GM23248 (cell line): ENCODE measurements around the gene KANK4. TPM values are rescaled to one million over a fixed set of nuclear protein-coding genes. Genes with fewer than 3 reads are reported as not detected.

Experiments
- DNase-seq: peaks from one replicate; pipeline ENCODE4 v3.0.0-alpha.2; 2015
- H2AFZ ChIP-seq: fragments of 200-600 bp; sonication (generic); 2 replicates; pipeline ENCODE4 v1.6.1; 2016; ENCODE audit warnings: antibody characterized with exemption
- H3F3A ChIP-seq: fragments of 200-600 bp; sonication (generic); 2 replicates; pipeline ENCODE4 v1.6.1; 2016; ENCODE audit warnings: mild to moderate bottlenecking, antibody characterized with exemption, mixed run types; ENCODE audit not compliant: insufficient read depth
- H3K27ac ChIP-seq: fragments of 200-600 bp; sonication (generic); 2 replicates; pipeline ENCODE4 v1.5.1; 2016; ENCODE audit warnings: mild to moderate bottlenecking
- H3K27me3 ChIP-seq: fragments of 200-600 bp; sonication (generic); replicated peaks from 2 replicates; pipeline ENCODE4 v1.6.1; 2016; ENCODE audit warnings: mild to moderate bottlenecking; ENCODE audit not compliant: insufficient read depth
- H3K36me3 ChIP-seq: fragments of 200-600 bp; sonication (generic); 2 replicates; pipeline ENCODE4 v1.6.1; 2016; ENCODE audit warnings: low read depth, mild to moderate bottlenecking
- H3K4me1 ChIP-seq: fragments of 200-600 bp; sonication (generic); 2 replicates; pipeline ENCODE4 v1.6.1; 2016; ENCODE audit warnings: mild to moderate bottlenecking; ENCODE audit not compliant: insufficient read depth
- H3K4me2 ChIP-seq: fragments of 200-600 bp; sonication (generic); one replicate; pipeline ENCODE4 v1.6.1; 2016; ENCODE audit warnings: mild to moderate bottlenecking; ENCODE audit not compliant: unreplicated experiment
- H3K4me3 ChIP-seq: fragments of 200-600 bp; sonication (generic); 2 replicates; pipeline ENCODE4 v1.5.1; 2016; ENCODE audit warnings: mild to moderate bottlenecking
- H3K79me2 ChIP-seq: fragments of 200-600 bp; sonication (generic); 2 replicates; pipeline ENCODE4 v1.6.1; 2016; ENCODE audit warnings: mild to moderate bottlenecking; ENCODE audit not compliant: insufficient read depth
- H3K9ac ChIP-seq: fragments of 200-600 bp; sonication (generic); 2 replicates; pipeline ENCODE4 v1.6.1; 2016; ENCODE audit warnings: mild to moderate bottlenecking
- H3K9me2 ChIP-seq: fragments of 200-600 bp; sonication (generic); 2 replicates; pipeline ENCODE4 v1.6.1; 2016; ENCODE audit warnings: mixed run types, mild to moderate bottlenecking, moderate library complexity; ENCODE audit not compliant: insufficient read depth
- H3K9me3 ChIP-seq: fragments of 200-600 bp; sonication (generic); one replicate; pipeline ENCODE4 v1.6.1; 2017; ENCODE audit warnings: low read depth
- H4K20me1 ChIP-seq: fragments of 200-600 bp; sonication (generic); 2 replicates; pipeline ENCODE4 v1.6.0; 2016; ENCODE audit not compliant: insufficient read depth
- EZH2 ChIP-seq: fragments of 200-600 bp; sonication (generic); IDR thresholded peaks from 2 replicates; pipeline ENCODE4 v1.6.1; 2018; ENCODE audit warnings: antibody characterized with exemption, mild to moderate bottlenecking; ENCODE audit not compliant: insufficient read depth, poor library complexity, severe bottlenecking
- EZH2phosphoT487 ChIP-seq: fragments of 200-600 bp; sonication (generic); IDR thresholded peaks from 2 replicates; pipeline ENCODE4 v1.6.1; 2018; ENCODE audit warnings: antibody characterized with exemption, moderate library complexity, mild to moderate bottlenecking, low read depth; ENCODE audit not compliant: insufficient read depth
- WGBS, 2 experiments: methylation state at CpG; one replicate each; pipeline ENCODE4 v1.1.6; 2015 to 2017; ENCODE audit warnings: low lambda C conversion rate in 2 of 2, low coverage in 1 of 2; ENCODE audit errors: missing lambda C conversion rate in 2 of 2; 5-methylcytosine and 5-hydroxymethylcytosine counted together
- in situ Hi-C: fragments of 300-500 bp; cut with MboI; formaldehyde crosslinking; loops from 2 replicates; pipeline ENCODE4 v1.15.0; 2020
- polyA plus RNA-seq: library from polyadenylated mRNA; unstranded; fragments of >200 nt; fragmentation: Nextera tagmentation; extraction: Ambion mirVana; gene quantifications from 2 replicates; pipeline ENCODE4 v1.2.1, GENCODE V29; 2016
- total RNA-seq: library from RNA; depleted of rRNA; stranded (reverse); fragments of >200 nt; shearing (Covaris generic); gene quantifications from 2 replicates; pipeline ENCODE4 v1.2.3, GENCODE V29; 2014

Gene KANK4
- total and polyA plus RNA-seq, 2 experiments from 2014 or later: 0.29 to 0.32 TPM

DNA sequence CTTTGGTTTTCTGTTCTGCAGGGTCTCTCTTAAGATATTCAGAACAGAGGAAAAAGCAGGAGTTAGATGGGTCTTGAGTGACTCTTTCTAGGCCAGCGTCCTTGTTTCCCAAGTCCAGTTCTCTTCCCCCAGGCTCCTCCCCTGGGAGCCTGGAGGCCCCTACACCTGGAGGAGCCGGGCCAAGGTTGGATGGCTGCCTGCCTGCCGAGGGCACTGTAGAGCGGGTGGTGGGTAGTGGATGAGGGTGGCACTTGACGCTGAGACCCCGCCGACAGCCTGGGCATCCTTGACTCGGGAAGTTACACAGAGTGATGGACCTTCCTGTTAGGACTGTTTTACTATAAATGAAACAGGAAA, 17.4 kb upstream of the KANK4 start:
- no peaks in the 10 kb centered on the region for H3K79me2 ChIP-seq
- no peaks in the 10 kb centered on the region for H4K20me1 ChIP-seq
- H3K4me3 ChIP-seq: no peak overlapping the region
- H3K9ac ChIP-seq: no peak overlapping the region
- TF ChIP-seq EZH2phosphoT487: no peak
- no peak for DNase-seq
- no peaks in the 10 kb centered on the region for H3K27me3 ChIP-seq
- 82 to 85% methylated on average over 8 of the region's 8 CpGs for WGBS, 2 experiments
- H3F3A ChIP-seq: no peaks in the 10 kb centered on the region; the same call in 1 of the 2 replicates
- no peak overlapping the region for H2AFZ ChIP-seq
- peaks cover 9% of the 10 kb centered on the region for H3K4me1 ChIP-seq
- H3K9me2 ChIP-seq: no peaks in the 10 kb centered on the region
- no peaks in the 10 kb centered on the region for H3K36me3 ChIP-seq
- H3K4me2 ChIP-seq: no peak overlapping the region
- in situ Hi-C loops: no loop called here
- H3K27ac ChIP-seq: no peak overlapping the region
- H3K9me3 ChIP-seq: no peaks in the 10 kb centered on the region

DNA sequence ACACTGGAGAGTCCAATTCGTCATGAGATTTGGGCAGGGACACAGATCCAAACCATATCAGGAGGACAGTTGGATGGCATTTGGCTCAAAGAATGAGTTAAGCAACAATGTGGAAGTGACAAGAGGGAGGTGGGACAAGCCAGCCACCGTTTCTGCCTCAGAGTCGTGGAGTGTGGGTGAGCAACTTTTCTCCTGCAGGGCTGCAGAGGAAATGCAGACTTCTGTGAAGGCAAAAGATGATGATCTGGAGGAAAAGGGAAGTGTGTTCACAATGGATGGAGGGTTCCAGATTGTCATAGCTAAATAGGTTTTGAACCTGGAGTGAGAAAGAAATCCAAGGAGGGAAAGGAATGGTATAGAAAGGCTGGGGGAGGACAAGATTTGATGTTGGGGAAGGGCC, 16.4 kb upstream of the KANK4 start:
- no peaks in the 10 kb centered on the region; the same call in 1 of the 2 replicates for H3F3A ChIP-seq
- H3K4me2 ChIP-seq: no peak overlapping the region
- H3K4me1 ChIP-seq: peaks cover 9% of the 10 kb centered on the region
- H3K9ac ChIP-seq: no peak overlapping the region
- no peak overlapping the region for H3K27ac ChIP-seq
- no peaks in the 10 kb centered on the region for H3K9me2 ChIP-seq
- H3K4me3 ChIP-seq: no peak overlapping the region
- H3K79me2 ChIP-seq: no peaks in the 10 kb centered on the region
- 28% methylated on average over 3 of the region's 3 CpGs for WGBS, 2 experiments
- H4K20me1 ChIP-seq: no peaks in the 10 kb centered on the region
- TF ChIP-seq EZH2phosphoT487: no peak
- TF ChIP-seq EZH2: no peak
- no peaks in the 10 kb centered on the region for H3K9me3 ChIP-seq
- no peaks in the 10 kb centered on the region for H3K36me3 ChIP-seq
- H2AFZ ChIP-seq: no peak overlapping the region
- DNase-seq: no peak
- in situ Hi-C loops: no loop called here
- no peaks in the 10 kb centered on the region for H3K27me3 ChIP-seq

DNA sequence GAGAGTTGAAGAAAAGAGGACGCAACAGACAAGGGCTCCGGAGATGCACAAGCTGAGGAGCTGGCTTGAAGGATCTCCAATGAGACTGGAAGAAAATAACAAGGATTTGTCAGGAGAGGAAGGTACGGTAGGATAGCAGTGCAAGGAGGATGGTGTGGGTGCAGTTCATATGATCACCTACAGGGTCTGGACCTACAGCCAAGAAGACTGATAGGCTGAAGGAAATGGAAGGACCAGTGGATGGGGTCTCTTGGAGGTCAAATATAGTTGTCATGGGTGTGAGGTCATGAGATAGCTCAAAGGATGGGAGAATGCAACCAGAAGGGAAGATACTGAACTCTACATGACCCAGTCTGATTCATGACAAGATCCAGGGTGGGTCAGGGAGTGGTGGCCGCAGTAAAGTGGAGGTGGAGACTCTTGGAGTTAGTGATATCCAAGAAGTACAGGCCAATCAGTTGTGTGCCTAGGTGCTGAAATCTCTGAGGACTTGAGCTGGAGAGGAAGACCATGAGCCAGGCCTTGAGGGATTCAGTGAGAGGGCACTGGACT, 15.3 kb upstream of the KANK4 start:
- H3K27me3 ChIP-seq: no peaks in the 10 kb centered on the region
- TF ChIP-seq EZH2phosphoT487 (no peak), EZH2 (no peak)
- WGBS, 2 experiments: 68 to 80% methylated on average over 4 of the region's 4 CpGs
- in situ Hi-C loops: no loop called here
- H3K4me2 ChIP-seq: no peak overlapping the region
- DNase-seq: no peak
- H3K9ac ChIP-seq: no peak overlapping the region
- H3K9me2 ChIP-seq: no peaks in the 10 kb centered on the region
- no peak overlapping the region for H3K27ac ChIP-seq
- no peaks in the 10 kb centered on the region for H3K9me3 ChIP-seq
- no peak overlapping the region for H3K4me3 ChIP-seq
- H2AFZ ChIP-seq: no peak overlapping the region
- no peaks in the 10 kb centered on the region; the same call in 1 of the 2 replicates for H3F3A ChIP-seq
- no peaks in the 10 kb centered on the region for H3K79me2 ChIP-seq
- no peaks in the 10 kb centered on the region for H3K36me3 ChIP-seq
- H4K20me1 ChIP-seq: no peaks in the 10 kb centered on the region
- peaks cover 9% of the 10 kb centered on the region for H3K4me1 ChIP-seq

DNA sequence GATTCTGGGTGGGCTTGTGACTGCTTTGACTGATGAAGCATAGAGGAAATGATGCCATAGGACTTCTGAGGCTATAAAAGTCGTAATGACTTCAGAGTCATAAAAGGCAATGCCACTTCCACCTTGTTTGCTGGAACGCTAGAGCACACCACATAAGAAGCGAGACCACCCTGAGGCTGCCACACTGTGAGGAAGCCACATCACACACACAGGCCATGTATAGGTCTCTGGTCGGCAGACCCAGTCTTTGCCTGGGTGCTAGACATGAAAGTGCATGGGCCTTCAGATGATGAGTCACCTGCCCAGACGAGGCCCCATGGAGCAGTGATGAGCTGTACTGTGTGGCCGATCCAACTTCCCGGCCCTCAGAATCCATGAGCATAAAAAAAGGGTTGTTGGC, 14.2 kb upstream of the KANK4 start:
- Histone ChIP-seq H3K27ac (no peak overlapping the region), H3K4me3 (no peak overlapping the region), H3K36me3 (no peaks in the 10 kb centered on the region), H3K9me2 (no peaks in the 10 kb centered on the region), H3K9me3 (no peaks in the 10 kb centered on the region), H3F3A (peaks cover 2% of the 10 kb centered on the region; the same call in 1 of the 2 replicates), H2AFZ (no peak overlapping the region), H4K20me1 (no peaks in the 10 kb centered on the region), H3K27me3 (no peaks in the 10 kb centered on the region), H3K9ac (no peak overlapping the region), H3K4me2 (no peak overlapping the region), H3K79me2 (no peaks in the 10 kb centered on the region), H3K4me1 (peaks cover 9% of the 10 kb centered on the region)
- no peak for TF ChIP-seq EZH2
- no peak for TF ChIP-seq EZH2phosphoT487
- WGBS, 2 experiments: 50 to 54% methylated on average over 7 of the region's 7 CpGs
- in situ Hi-C loops: no loop called here
- DNase-seq: peak; percentile 80
